Measurements from ENCODE around the gene ALG10B.
"Not testable (repeated sequence)": the region's sequence is repeated elsewhere in the genome, so short reads cannot be mapped to it uniquely, and the experiment has no call there.

DNA sequence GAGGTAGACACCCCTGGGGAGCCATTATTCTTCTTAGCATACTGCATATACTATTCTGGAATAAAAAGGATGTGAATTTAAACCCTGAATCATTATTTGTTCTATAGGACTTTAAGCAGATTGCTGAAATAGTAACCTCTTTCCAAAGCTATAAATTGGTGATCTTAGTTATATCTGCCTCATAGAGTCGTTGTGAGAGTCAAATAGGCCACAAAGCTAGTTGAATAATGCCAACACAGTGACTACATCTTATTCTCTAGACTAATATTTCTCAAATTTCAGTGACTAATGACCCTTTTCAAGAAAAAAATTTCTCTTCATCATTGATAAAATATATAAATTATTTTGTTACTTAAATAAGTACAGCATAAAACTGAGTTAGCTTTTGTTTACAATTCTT, 13.6 kb upstream of the ALG10B start:
- TF ChIP-seq EP300 (IDR thresholded peaks at IDR 0.05): not testable (repeated sequence)
- TF ChIP-seq, protein P1, sequence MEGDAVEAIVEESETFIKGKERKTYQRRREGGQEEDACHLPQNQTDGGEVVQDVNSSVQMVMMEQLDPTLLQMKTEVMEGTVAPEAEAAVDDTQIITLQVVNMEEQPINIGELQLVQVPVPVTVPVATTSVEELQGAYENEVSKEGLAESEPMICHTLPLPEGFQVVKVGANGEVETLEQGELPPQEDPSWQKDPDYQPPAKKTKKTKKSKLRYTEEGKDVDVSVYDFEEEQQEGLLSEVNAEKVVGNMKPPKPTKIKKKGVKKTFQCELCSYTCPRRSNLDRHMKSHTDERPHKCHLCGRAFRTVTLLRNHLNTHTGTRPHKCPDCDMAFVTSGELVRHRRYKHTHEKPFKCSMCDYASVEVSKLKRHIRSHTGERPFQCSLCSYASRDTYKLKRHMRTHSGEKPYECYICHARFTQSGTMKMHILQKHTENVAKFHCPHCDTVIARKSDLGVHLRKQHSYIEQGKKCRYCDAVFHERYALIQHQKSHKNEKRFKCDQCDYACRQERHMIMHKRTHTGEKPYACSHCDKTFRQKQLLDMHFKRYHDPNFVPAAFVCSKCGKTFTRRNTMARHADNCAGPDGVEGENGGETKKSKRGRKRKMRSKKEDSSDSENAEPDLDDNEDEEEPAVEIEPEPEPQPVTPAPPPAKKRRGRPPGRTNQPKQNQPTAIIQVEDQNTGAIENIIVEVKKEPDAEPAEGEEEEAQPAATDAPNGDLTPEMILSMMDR (IDR thresholded peaks at IDR 0.05): not testable (repeated sequence)

Data from upper lobe of left lung (tissue), 4 donors.